Thyroid gland (tissue), 4 donors: ENCODE data around the gene TNS3. TPM values are rescaled to one million over a fixed set of nuclear protein-coding genes. Genes with fewer than 3 reads are reported as not detected.
A peak's percentile ranks its signal among the peaks of the same experiment; 100 is the strongest.

Experiments
- DNase-seq, 2 donors: peaks; one replicate each; pipeline ENCODE4 v3.0.0-alpha.2; 2019
- H3K27ac ChIP-seq, 3 donors: fragments of 200-600 bp; sonication (generic); 1 replicate in 2 of 3; 2 replicates in 1 of 3; pipeline ENCODE4 v1.5.1; 2016 to 2019; ENCODE audit warnings: mild to moderate bottlenecking in 1 of 3, moderate library complexity in 1 of 3
- H3K27me3 ChIP-seq: fragments of 200-600 bp; sonication (generic); one replicate; pipeline ENCODE4 v1.5.1; 2019
- H3K36me3 ChIP-seq, 2 donors: fragments of 200-600 bp; sonication (generic); one replicate each; pipeline ENCODE4 v1.5.1; 2016 to 2019
- H3K4me1 ChIP-seq, 2 donors: fragments of 200-600 bp; sonication (generic); one replicate each; pipeline ENCODE4 v1.5.1; 2017 to 2019
- H3K4me3 ChIP-seq, 3 donors: fragments of 200-600 bp; sonication (generic); replicated peaks in 1 of 3; 1 replicate in 2 of 3; 2 replicates in 1 of 3; pipeline ENCODE4 v1.5.1; 2016; ENCODE audit warnings: mild to moderate bottlenecking in 1 of 3
- H3K9me3 ChIP-seq: fragments of 200-600 bp; sonication (generic); one replicate; pipeline ENCODE4 v1.5.1; 2017
- CTCF ChIP-seq, 6 experiments: fragments of 200-600 bp in 3 of 6; fragments of 450-650 bp in 3 of 6; sonication (generic) in 3 of 6; IDR thresholded peaks; one replicate each; pipeline ENCODE4 v1.5.1; 2016 to 2019; ENCODE audit warnings: antibody characterized with exemption in 6 of 6, mild to moderate bottlenecking in 2 of 6, inconsistent platforms in 1 of 6, moderate library complexity in 1 of 6
- POLR2A ChIP-seq, 2 donors: fragments of 450-650 bp; IDR thresholded peaks; one replicate each; pipeline ENCODE4 v1.6.1; 2017; ENCODE audit warnings: antibody characterized with exemption in 2 of 2, mild to moderate bottlenecking in 2 of 2, moderate library complexity in 1 of 2
- WGBS, 2 donors: methylation state at CpG; one replicate each; pipeline ENCODE4 v1.1.5; 2017; 5-methylcytosine and 5-hydroxymethylcytosine counted together
- intact Hi-C: fragments of 100-400 bp; cut with DNase I; formaldehyde crosslinking; loops from one replicate; pipeline ENCODE4 v1.15.1; 2023
- total RNA-seq, 4 donors: library from RNA; depleted of rRNA; stranded (reverse); fragments of >200 nt; gene quantifications; one replicate each; pipeline ENCODE4 v1.2.3, GENCODE V29; 2016

The TNS3 gene
- total RNA-seq, 4 donors from 2014 or later = 65.8 to 93.0 (median 80.7) TPM

DNA sequence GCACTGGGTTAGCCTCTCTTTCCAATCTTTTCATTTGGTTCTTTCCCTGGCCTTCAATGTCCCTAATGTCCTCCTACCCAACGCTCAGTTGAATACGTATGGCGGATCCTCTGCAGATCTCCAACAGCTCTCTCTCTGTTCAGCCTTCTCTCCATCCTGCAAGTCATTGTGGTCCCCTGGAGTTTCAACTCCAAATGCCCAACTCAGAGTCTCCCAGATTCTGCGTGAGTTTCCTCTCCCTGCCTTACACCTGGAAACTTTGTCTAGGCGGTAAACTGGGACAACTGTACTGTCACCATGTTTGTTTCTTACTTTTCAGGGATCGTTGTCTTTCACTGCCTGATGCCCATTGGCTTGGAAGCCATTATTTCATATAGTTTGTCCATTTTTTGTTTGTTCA is 273.1 kb downstream of the TNS3 start:
- H3K36me3 ChIP-seq = no peaks in the 10 kb centered on the region
- no peaks in the 10 kb centered on the region for H3K27me3 ChIP-seq
- no peak for DNase-seq
- WGBS, 2 donors = 97 to 98% methylated on average over 6 of the region's 6 CpGs
- intact Hi-C loops = no loop called here
- TF ChIP-seq POLR2A (IDR thresholded peaks at IDR 0.05) (no peak), CTCF (IDR thresholded peaks at IDR 0.05) (no peak)
- no peak overlapping the region for H3K4me3 ChIP-seq
- peaks cover 11 to 19% of the 10 kb centered on the region in 2 donors for H3K4me1 ChIP-seq
- no peak overlapping the region for H3K27ac ChIP-seq
- no peaks in the 10 kb centered on the region for H3K9me3 ChIP-seq

- H3K36me3 ChIP-seq = peaks cover 7 to 11% of the 10 kb centered on the region in 2 donors
These were observed 274.6 kb downstream of the TNS3 start for GRCh38 chr7:47307311-47307710.

GRCh38 chr7:47304727-47305719 is 276.9 kb downstream of the TNS3 start:
- intact Hi-C loops = no loop called here
- 92 to 93% methylated on average over 27 of the region's 27 CpGs for WGBS, 2 donors
- TF ChIP-seq CTCF (IDR thresholded peaks at IDR 0.05) (no peak), POLR2A (IDR thresholded peaks at IDR 0.05) (no peak)
- H3K4me1 ChIP-seq = peaks cover 11 to 12% of the 10 kb centered on the region in 2 donors
- H3K36me3 ChIP-seq = peaks cover 22 to 25% of the 10 kb centered on the region in 2 donors
- DNase-seq = no peak
- H3K9me3 ChIP-seq = no peaks in the 10 kb centered on the region
- H3K4me3 ChIP-seq = no peak overlapping the region
- H3K27ac ChIP-seq = no peak overlapping the region
- no peaks in the 10 kb centered on the region for H3K27me3 ChIP-seq

More at GRCh38 chr7:47307311-47307710, 274.6 kb downstream of the TNS3 start:
- no peaks in the 10 kb centered on the region for H3K9me3 ChIP-seq
- no peak for TF ChIP-seq CTCF (IDR thresholded peaks at IDR 0.05)
- TF ChIP-seq POLR2A (IDR thresholded peaks at IDR 0.05) = no peak
- no peak overlapping the region for H3K27ac ChIP-seq
- peaks cover 13 to 17% of the 10 kb centered on the region in 2 donors for H3K4me1 ChIP-seq
- no peaks in the 10 kb centered on the region for H3K27me3 ChIP-seq
- 65 to 98% methylated on average over 3 of the region's 3 CpGs for WGBS, 2 donors
- H3K4me3 ChIP-seq = no peak overlapping the region
- intact Hi-C loops = no loop called here
- DNase-seq = no peak

GRCh38 chr7:47303695-47304453 is 278.0 kb downstream of the TNS3 start:
- Histone ChIP-seq H3K9me3 (no peaks in the 10 kb centered on the region), H3K4me3 (no peak overlapping the region), H3K36me3 (peaks cover 25 to 28% of the 10 kb centered on the region in 2 donors), H3K27ac (peak overlapping the region in 1 of 3 donors; percentile 26), H3K27me3 (no peaks in the 10 kb centered on the region), H3K4me1 (peaks cover 5 to 6% of the 10 kb centered on the region in 2 donors)
- intact Hi-C loops = no loop called here
- TF ChIP-seq POLR2A (IDR thresholded peaks at IDR 0.05) (no peak), CTCF (IDR thresholded peaks at IDR 0.05) (no peak)
- 87 to 96% methylated on average over 22 of the region's 22 CpGs for WGBS, 2 donors
- DNase-seq = no peak
